HG03439 (cell line): ENCODE data around the gene MSH2.
"Not testable (repeated sequence)": the region's sequence is repeated elsewhere in the genome, so short reads cannot be mapped to it uniquely, and the experiment has no call there.

Source experiments
- ATAC-seq: cut with Tn5 transposase; IDR thresholded peaks from one replicate; pipeline ENCODE4 v1.9.1; 2021; ENCODE audit warnings: mild to moderate bottlenecking, moderate library complexity; ENCODE audit not compliant: unreplicated experiment

Gene MSH2

GRCh38 chr2:47406649-47407330 lies 3.8 kb downstream of the MSH2 start:
- not testable (repeated sequence) for ATAC-seq

- not testable (repeated sequence) for ATAC-seq
Observed at GRCh38 chr2:47407976-47408375, 5.0 kb downstream of the MSH2 start.

GRCh38 chr2:47414682-47415458 lies 11.9 kb downstream of the MSH2 start:
- ATAC-seq, result no peak

- no peak for ATAC-seq
Observed at GRCh38 chr2:47420214-47420613, 17.3 kb downstream of the MSH2 start.

- ATAC-seq, result not testable (repeated sequence)
Observed at GRCh38 chr2:47420683-47421082, 17.7 kb downstream of the MSH2 start.

GRCh38 chr2:47422016-47422415 lies 19.1 kb downstream of the MSH2 start:
- no peak for ATAC-seq

- no peak for ATAC-seq
Observed at GRCh38 chr2:47422560-47422959, 19.6 kb downstream of the MSH2 start.

- ATAC-seq, result no peak
Observed at GRCh38 chr2:47426786-47427185, 23.8 kb downstream of the MSH2 start.

- ATAC-seq, result no peak
Observed at GRCh38 chr2:47429795-47430194, 26.8 kb downstream of the MSH2 start.

GRCh38 chr2:47433006-47433405 lies 30.1 kb downstream of the MSH2 start:
- ATAC-seq, result not testable (repeated sequence)

- ATAC-seq, result not testable (repeated sequence)
Observed at GRCh38 chr2:47433445-47433844, 30.5 kb downstream of the MSH2 start.

GRCh38 chr2:47437287-47437686 lies 34.3 kb downstream of the MSH2 start:
- ATAC-seq, result no peak

- ATAC-seq, result no peak
Observed at GRCh38 chr2:47438106-47438505, 35.1 kb downstream of the MSH2 start.

GRCh38 chr2:47438783-47439182 lies 35.8 kb downstream of the MSH2 start:
- ATAC-seq, result no peak

- no peak for ATAC-seq
Observed at GRCh38 chr2:47451790-47452189, 48.8 kb downstream of the MSH2 start.

GRCh38 chr2:47452761-47453160 lies 49.8 kb downstream of the MSH2 start:
- ATAC-seq, result no peak

GRCh38 chr2:47454818-47455217 lies 51.9 kb downstream of the MSH2 start:
- ATAC-seq, result not testable (repeated sequence)

GRCh38 chr2:47455411-47455810 lies 52.5 kb downstream of the MSH2 start:
- ATAC-seq, result no peak

- ATAC-seq, result no peak
Observed at GRCh38 chr2:47456851-47457250, 53.9 kb downstream of the MSH2 start.

GRCh38 chr2:47457268-47457667 lies 54.3 kb downstream of the MSH2 start:
- ATAC-seq, result no peak

- no peak for ATAC-seq
Observed at GRCh38 chr2:47459021-47459420, 56.1 kb downstream of the MSH2 start.

GRCh38 chr2:47460766-47461165 lies 57.8 kb downstream of the MSH2 start:
- ATAC-seq, result no peak
